HG03565 (cell line): Measurements from ENCODE around the gene TUFM.
"Not testable (repeated sequence)": the region's sequence is repeated elsewhere in the genome, so short reads cannot be mapped to it uniquely, and the experiment has no call there.

Experiments used
- ATAC-seq: cut with Tn5 transposase; IDR thresholded peaks from one replicate; pipeline ENCODE4 v1.9.1; 2021; ENCODE audit warnings: mild to moderate bottlenecking, moderate library complexity; ENCODE audit not compliant: unreplicated experiment

The TUFM gene

DNA sequence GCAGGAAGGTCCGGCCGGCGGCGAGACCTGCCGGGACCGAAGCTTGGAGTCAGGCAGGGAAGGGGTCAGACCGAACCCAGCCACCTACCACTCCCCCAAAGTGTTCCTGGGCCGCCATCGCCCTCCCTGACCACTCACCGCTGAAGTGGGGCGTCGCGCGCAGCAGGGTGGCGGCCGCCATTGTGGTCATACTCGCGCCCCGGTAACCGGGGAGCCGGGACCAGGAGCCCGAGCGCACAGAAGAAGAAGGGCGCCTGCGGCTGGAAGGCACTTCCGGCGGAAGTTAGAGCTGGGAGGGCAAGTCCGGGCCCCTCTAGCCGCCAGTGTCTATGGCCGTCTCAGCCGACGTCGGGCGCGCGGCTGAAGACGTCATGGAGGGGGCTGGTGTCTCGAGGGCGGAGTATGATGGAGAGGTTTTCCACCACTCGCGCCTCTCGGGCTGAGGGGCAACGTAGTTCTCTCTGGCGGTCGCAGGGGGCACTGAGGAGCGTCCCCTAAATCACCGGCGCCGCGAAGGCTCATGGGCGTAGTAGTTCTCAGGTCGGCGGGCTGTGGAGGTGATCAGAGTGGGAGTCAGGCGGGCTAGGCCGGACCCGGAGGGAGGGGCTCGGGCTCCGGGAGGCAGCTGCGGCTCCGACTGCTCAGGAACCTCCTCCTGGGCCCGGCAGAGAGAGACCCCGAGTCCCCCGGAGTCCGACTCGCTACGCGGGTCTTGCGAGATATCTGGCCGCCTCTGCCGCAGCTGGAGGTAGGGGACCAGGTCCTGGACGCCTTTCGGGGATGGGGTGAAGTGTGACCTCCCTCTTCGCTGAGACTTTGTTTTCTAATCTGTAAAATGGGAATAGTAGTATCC lies at the start of gene TUFM:
TSS of gene TUFM (minus strand) at position 269 of the 853 bp plus-strand sequence. CDS start at position 190, 79 bp downstream.
- peak; percentile 85 for ATAC-seq

GRCh38 chr16:28895609-28896008 lies 49.5 kb upstream of the TUFM start:
- no peak for ATAC-seq

DNA sequence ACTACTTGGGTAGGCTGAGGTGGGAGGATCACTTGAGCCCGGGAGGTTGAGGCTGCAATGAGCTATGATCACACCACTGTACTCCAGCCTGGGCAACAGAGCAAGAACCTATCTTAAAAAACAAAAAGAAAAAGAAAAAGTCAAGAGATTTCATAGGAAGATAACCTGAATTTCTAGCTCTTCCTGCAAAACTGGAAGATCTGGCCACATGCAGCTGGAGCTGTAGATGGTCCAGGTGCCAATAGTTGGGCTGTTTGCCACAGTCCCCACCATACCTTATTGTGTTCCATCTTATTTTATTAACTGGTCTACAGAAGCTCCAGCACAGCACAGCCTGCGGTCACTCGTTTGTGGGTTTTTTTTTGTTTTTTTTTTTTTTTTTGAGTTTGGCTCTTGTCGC lies 47.1 kb upstream of the TUFM start:
- no peak for ATAC-seq

- ATAC-seq, result no peak
Measured at GRCh38 chr16:28891964-28892890, 46.1 kb upstream of the TUFM start.

- not testable (repeated sequence) for ATAC-seq
Measured at GRCh38 chr16:28890355-28890754, 44.2 kb upstream of the TUFM start.

GRCh38 chr16:28886945-28887344 lies 40.8 kb upstream of the TUFM start:
- no peak for ATAC-seq

- ATAC-seq, result no peak
Measured at GRCh38 chr16:28884045-28884444, 37.9 kb upstream of the TUFM start.

DNA sequence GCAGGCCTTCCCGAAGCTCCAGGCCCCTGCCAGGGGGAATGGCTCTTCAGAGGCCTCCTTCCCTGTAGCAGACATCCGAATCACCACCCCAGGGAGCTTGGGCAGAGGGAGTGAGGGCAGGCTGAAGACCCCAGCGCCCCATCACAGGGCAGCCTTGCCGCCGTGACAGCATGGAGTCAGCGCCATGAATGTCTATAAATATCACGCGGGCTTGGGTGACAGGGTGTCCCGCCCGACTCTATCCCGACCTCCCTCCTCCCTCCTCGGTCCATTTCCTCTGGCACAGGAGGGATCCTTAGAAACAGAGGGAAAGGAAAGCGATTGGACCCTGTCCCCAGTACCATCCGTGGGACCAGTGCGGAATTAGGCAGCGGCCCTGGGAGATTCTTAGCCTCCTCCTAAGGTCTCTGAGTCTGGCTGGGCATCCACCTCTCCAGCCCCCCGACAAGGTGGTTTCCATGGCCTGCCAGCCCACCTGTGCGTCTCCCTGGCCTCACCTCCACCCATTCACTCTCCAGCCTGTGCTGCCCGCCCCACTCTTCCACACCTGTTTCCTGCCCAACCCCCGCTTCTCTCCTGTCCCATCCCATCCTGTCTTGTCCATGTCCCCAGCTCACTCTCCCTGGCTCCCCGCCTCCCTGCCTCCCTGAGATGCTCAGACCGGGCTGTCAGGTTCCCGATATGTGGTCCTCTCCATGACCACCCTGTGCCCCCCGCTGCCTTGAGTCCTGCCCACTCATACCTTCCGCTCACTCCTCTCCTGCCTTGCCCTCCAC lies 37.3 kb upstream of the TUFM start:
- no peak for ATAC-seq

GRCh38 chr16:28882551-28883160 lies 36.5 kb upstream of the TUFM start:
- ATAC-seq, result no peak

- ATAC-seq, result not testable (repeated sequence)
Measured at GRCh38 chr16:28881565-28881964, 35.4 kb upstream of the TUFM start.

DNA sequence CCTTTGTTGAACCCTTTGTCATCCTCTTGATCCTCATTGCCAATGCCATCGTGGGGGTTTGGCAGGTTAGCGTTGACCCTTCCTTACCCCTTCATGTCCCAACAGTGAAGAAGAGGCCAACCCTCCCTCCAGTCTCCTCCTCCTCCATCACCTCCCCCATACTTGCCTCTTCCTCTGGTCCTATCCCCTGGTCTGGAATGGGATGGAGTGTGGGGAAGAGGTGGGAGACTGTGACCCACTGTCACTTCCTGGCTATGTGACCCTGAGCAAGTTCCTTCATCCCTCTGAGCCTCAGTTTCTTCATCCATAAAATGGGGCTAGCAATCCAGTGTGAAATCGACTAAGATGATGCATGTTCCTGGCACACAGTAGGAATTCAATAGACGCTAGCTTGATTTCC lies 34.8 kb upstream of the TUFM start:
- no peak for ATAC-seq

DNA sequence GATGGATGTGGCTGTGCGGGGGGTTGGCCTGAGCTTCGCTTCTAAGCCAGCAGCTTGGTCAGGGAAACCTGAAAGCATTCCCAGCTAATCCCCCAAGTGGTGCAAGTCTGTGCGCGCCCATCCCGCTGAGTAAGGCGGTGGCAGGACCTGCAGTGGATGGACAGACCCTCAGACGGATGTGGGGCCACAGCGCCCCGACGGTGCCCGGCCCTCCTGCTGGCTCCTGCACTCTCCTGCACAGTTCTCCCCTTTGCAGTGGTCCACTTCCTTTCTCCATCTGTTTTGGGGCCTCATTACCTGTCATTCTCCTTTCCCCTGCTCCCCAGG lies 34.4 kb upstream of the TUFM start:
- ATAC-seq, result no peak

GRCh38 chr16:28879841-28880588 lies 33.9 kb upstream of the TUFM start:
- peak; percentile 79 for ATAC-seq

- ATAC-seq, result no peak
Measured at GRCh38 chr16:28879261-28879840, 33.2 kb upstream of the TUFM start.

DNA sequence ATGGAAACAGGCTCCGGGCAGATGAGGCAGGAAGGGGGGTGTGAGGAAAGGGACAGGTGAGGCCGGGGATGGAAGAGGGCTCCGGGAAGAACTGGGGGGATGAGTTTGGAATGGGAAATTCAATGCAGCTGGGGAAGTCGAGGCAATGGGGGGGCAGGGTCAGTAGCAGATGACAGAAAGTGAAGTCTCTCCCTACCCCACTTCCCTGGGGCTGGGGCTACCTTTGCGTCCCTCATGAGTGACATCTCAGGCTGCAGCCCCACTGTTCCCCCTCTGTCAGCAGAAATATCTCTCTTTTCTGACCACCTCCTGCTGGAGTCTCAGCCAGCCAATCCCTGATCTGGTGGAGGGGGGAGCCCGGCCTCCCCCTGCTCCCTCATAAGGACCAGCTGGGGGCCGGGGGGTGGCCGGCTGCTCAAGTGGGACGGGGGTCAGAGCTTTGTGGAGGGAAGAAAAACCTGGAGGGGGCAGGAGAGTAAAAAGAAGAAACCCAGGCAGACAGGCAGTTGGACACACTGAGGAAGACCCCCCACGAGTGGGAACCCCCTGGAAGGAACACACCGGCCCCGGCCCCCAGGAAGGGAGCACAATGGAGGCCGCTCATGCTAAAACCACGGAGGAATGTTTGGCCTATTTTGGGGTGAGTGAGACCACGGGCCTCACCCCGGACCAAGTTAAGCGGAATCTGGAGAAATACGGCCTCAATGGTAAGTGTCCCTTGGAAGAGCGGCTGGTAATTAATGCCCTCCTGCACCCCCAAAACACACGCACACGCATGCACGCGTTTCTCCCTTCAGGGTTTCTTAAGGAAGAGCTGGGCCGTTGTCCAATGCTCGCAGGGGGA lies 32.2 kb upstream of the TUFM start, which contains the start of gene ATP2A1:
TSS of gene ATP2A1 (plus strand) at position 406 of the 844 bp plus-strand sequence. CDS start at position 590, 184 bp downstream.
- no peak for ATAC-seq

DNA sequence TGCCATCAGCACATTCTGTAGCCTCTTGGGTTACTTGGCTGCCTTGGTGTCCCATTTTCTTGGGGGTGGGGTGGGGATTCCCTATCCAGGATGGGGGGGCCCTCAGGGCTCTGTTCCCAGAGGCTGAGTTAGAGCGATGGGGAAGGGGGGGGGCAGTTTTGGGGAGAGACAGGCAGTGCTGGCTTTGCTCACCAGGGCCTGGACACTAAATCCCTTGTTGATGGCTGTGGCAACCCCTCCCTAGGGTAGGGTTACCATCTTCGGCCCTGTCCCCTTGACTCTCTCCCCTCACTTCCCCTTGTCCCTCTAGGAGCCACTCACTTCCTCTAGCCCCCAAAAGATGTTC lies 31.5 kb upstream of the TUFM start:
- no peak for ATAC-seq

DNA sequence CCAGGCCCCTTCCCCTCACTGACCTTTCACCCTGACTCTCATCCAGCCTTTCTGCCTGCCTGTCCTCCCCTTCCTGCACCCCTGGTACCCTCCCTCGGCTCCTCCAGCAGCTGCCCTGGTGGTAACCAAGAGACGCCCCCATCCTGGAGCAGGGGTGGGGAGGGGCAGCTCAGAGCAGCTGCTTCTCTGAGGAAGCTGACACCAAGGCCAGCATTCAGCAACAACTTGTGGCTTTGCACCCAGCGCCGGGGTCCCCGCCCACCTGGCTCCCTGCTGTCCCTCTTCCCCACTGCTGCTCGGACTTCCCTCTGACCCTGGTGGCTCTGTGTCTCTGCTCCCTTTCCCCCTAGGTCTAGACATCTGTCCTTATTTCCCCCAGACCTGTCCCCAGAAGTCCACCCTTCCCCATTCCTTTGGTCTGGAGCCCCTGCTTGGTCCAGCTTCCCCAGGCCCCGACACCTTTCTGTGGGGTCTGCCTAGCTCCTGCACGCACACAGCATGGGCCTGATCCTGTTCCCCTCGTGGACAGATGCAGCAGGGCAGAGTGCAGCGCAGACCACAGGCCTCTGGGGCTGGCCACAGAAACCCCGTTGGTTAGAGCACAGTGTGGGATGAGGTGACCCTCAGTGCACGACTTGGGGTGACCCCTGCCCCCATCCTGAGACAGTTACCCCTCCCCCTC lies 31.0 kb upstream of the TUFM start:
- ATAC-seq, result no peak

- ATAC-seq, result no peak
Measured at GRCh38 chr16:28876019-28876659, 30.0 kb upstream of the TUFM start.
